GM19324 (cell line): ENCODE measurements around the gene MON1B.
"Not testable (repeated sequence)": the region's sequence is repeated elsewhere in the genome, so short reads cannot be mapped to it uniquely, and the experiment has no call there.

ENCODE experiments used
- ATAC-seq: cut with Tn5 transposase; IDR thresholded peaks from one replicate; pipeline ENCODE4 v1.9.1; 2021; ENCODE audit warnings: mild to moderate bottlenecking, moderate library complexity; ENCODE audit not compliant: unreplicated experiment, low FRiP score

MON1B gene

DNA sequence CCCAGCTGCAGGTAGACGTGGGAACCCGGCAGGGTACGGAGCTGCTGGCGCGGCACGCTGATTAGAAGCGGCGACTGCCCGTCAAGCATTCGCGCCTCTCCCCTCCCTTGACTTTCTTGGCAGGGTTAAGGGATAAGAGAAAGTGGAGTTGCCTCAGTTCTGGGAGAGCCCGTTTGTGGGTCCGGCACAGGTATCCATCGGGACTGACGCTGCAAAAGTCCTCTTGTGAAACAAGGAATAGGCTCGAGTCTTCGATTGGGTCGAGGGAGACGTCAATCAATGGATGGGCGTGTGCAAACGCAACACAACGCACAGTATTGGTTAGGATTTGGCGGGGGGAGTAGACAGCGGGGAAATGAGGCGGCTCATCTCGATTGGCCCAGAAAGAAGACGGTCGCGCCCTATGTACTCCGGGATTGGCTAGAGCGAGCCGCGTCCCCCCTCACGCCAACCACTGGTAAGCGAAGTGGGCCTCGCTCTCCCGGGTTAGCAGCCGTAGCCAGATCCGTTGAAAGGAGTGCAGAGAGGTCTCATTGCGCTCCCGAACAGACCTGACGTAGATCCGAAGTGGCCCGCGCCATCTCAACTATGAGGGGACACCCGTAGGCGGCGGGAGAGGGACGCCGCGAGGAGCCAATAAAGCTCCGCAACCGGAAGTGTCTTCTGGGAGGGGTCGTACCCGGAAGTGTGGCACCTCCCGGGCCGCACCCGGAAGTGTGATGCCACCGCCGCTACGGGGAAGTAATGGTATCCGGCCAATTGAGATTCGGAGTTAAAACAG lies at the start of gene MON1B:
TSS of gene MON1B (plus strand) at position 713 of the 781 bp plus-strand sequence. CDS start 296 bp downstream, outside the sequence.
- ATAC-seq: peak; percentile 98

- no peak for ATAC-seq
Measured at GRCh38 chr16:77143364-77143763, 47.6 kb upstream of the MON1B start.

DNA sequence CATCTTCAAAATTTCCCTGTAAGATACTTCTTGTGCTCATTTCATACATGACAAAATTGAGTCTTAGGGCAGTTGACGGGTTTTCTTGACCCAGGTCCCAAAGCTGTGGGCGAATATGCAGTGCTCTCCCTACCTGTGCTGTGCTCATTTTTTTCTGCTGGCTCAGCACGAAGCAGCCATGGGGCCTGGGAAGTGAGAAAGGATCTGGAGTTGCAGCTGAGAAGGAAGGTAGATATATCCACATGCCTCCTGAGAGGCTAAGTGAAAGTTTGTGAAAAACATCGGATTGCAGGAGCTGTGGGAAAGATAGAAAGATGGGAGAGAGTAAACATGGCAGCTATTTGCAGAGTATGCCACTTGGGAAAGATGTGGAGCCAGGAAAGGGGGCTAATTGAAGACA lies 42.9 kb upstream of the MON1B start:
- no peak for ATAC-seq

GRCh38 chr16:77157346-77158058 lies 33.5 kb upstream of the MON1B start:
- no peak for ATAC-seq

- no peak for ATAC-seq
Measured at GRCh38 chr16:77158293-77158692, 32.7 kb upstream of the MON1B start.

DNA sequence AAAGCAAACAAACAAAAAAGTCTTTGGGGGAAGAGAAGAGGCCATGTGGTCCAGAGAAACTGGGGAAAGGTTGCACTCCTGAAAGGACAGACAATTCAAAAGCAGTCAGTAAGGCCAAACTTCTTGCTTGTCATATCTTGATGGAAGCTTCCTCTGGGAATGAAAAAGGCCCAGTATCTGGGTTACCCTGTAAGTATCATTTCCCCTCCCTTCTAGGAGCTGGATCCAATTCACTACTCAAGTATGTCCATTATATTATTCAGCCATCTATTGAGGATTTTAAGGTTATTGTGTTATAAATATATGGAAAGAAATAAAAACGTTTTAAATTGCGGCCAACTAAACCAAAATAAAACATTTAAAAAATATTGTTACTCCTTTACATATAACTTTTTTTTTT lies 26.0 kb upstream of the MON1B start:
- ATAC-seq: no peak

DNA sequence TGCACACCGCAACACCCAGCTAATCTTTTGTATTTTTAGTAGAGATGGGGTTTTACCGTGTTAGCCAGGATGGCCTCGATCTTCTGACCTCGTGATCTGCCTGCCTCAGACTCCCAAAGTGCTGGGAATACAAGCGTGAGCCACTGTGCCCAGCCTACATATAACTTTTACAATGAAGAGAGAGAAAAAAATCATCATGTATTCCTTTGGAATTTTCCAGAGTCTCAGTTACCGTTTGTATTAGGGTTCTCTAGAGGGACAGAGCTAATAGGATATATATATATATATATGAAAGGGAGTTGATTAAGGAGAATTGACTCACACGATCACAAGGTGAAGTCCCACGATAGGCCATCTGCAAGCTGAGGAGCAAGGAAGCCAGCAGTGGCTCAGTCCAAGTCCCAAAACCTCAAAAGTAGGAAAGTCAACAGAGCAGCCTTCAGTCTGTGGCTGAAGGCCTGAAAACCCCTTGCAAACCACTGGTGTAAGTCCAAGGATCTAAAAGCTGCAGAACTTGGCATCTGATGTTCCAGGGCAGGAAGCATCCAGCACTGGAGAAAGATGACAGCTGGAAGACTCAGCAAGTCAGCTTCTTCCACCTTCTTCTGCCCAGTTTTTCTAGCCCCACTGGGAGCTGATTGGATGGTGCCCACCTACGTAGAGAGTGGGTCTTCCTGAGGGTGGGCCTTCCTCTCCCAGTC lies 25.3 kb upstream of the MON1B start:
- not testable (repeated sequence) for ATAC-seq

DNA sequence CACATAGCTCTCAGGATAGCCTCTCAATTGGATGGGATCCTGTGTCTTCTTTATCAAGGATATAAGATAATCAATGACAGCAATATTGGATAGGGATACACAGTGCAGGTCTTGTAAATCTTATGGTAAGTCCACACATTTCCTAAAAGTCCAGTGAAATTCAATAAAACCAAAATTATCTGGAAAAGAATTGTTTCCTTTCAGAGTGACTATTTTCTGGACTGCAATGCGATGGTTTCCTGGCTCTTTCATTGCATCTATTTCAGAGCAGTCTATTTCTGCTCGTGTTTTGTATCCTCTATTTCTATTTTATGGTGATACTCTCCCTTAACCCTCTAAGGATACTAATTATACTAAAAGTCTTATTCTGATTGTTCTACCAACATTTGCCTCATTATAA lies 24.3 kb upstream of the MON1B start:
- ATAC-seq: no peak

DNA sequence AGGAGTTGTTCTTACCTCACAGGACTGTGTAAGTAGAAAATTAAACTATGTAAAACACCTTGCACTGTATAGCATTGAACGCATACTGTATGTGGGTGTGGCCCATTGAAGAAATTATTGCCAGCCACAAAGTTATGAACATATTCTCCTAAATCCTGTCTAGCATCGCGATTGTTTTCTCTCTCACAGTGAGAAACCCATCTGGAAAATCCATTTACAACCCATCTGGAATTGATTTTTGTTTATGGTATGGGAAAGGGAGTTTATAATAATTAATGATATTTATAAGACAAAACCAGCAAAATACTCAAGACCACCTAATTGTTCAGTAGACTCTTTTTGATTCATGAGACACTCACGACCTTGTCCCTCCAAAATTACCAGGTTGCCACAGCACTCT lies 22.1 kb upstream of the MON1B start:
- no peak for ATAC-seq

- ATAC-seq: no peak
Measured at GRCh38 chr16:77169650-77170236, 21.2 kb upstream of the MON1B start.

GRCh38 chr16:77170805-77171204 lies 20.2 kb upstream of the MON1B start:
- no peak for ATAC-seq

GRCh38 chr16:77171745-77172635 lies 19.0 kb upstream of the MON1B start:
- ATAC-seq: peak; percentile 43

DNA sequence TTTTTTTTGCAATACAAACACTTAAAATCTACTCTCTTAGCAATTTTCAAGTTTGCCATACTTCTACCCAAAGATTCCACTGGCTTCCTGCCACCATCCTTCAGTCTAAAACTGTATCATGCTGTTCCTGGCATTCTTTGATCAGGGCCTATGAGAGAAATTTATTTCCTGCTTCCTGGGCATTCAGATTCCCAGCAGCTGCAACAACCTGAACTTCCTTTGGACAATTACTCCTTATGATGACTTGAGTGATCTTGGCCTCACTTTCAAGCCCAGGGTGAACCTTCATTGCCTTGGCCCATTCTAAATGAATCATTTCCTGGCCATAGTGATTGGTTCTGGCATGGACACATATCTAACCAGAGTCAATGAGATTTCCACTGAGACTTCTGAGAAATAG lies 18.0 kb upstream of the MON1B start:
- no peak for ATAC-seq

GRCh38 chr16:77183137-77183536 lies 7.9 kb upstream of the MON1B start:
- ATAC-seq: no peak

DNA sequence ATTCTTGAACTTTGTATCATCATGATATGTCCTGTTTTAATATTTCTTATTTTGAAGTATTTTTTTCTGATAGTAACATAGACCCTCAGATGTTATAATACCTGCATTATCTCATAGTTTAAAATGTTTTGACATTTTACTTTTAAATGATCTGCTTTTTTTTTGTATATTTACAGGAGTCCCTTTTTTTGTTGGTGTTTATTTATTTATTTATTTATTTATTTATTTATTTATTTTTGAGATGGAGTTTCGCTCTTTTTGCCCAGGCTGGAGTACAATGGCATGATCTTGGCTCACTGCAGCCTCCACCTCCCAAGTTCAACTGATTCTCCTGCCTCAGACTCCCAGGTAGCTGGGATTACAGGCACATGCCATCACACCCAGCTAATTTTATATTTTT lies 4.7 kb upstream of the MON1B start:
- not testable (repeated sequence) for ATAC-seq

- no peak for ATAC-seq
Measured at GRCh38 chr16:77190190-77190477, 856 bp upstream of the MON1B start.

GRCh38 chr16:77191259-77191969 lies 424 bp downstream of the MON1B start:
- ATAC-seq: no peak

DNA sequence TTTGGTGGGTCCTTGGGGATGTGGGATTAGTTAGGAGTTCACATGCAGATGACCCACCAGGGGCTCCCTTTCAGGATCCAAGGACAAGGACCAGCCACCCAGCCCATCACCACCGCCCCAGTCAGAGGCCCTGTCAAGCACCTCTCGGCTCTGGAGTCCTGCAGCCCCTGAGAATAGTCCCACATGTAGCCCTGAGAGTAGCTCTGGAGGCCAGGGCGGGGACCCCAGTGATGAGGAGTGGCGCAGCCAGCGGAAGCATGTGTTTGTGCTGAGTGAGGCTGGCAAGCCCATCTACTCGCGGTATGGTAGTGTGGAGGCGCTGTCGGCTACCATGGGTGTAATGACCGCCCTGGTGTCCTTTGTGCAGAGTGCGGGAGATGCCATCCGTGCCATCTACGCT lies 2.4 kb downstream of the MON1B start:
- no peak for ATAC-seq
